Activated CD4-positive, CD25-positive, alpha-beta regulatory T cell treated with anti-CD3 and anti-CD28 coated beads, Interleukin-2, amount 50 U/mL, for 16 hours (primary cell): Measurements from ENCODE around the gene RDH14.

Experiments
- DNase-seq: peaks from one replicate; pipeline ENCODE4 v3.0.0-alpha.2; 2020; ENCODE audit warnings: low read depth, low spot score

Gene RDH14

GRCh38 chr2:18560031-18560796 lies at the start of gene RDH14:
Gene RDH14 (minus strand): TSS chr2:18560653. CDS start chr2:18560572, 81 bp downstream.
- DNase-seq, result peak; percentile 83

GRCh38 chr2:18610090-18610489 lies 49.6 kb upstream of the RDH14 start:
- DNase-seq, result no peak

- DNase-seq, result no peak
Observed at GRCh38 chr2:18605115-18605514, 44.7 kb upstream of the RDH14 start.

GRCh38 chr2:18604531-18604885 lies 44.1 kb upstream of the RDH14 start:
- DNase-seq, result no peak

GRCh38 chr2:18603854-18604530 lies 43.5 kb upstream of the RDH14 start:
- DNase-seq, result no peak

- DNase-seq, result no peak
Observed at GRCh38 chr2:18602298-18602697, 41.8 kb upstream of the RDH14 start.

GRCh38 chr2:18600255-18600613 lies 39.8 kb upstream of the RDH14 start:
- no peak for DNase-seq

- no peak for DNase-seq
Observed at GRCh38 chr2:18599509-18600254, 39.2 kb upstream of the RDH14 start.

GRCh38 chr2:18598848-18599484 lies 38.5 kb upstream of the RDH14 start:
- DNase-seq, result no peak

- no peak for DNase-seq
Observed at GRCh38 chr2:18597618-18598017, 37.2 kb upstream of the RDH14 start.

GRCh38 chr2:18596993-18597392 lies 36.5 kb upstream of the RDH14 start:
- no peak for DNase-seq

- DNase-seq, result no peak
Observed at GRCh38 chr2:18593496-18593895, 33.0 kb upstream of the RDH14 start.

- DNase-seq, result no peak
Observed at GRCh38 chr2:18592372-18592771, 31.9 kb upstream of the RDH14 start.

- no peak for DNase-seq
Observed at GRCh38 chr2:18589354-18589753, 28.9 kb upstream of the RDH14 start, which contains the start of gene NT5C1B. Gene NT5C1B (minus strand): TSS chr2:18589569. CDS start chr2:18589468, 101 bp downstream.

GRCh38 chr2:18588802-18589201 lies 28.3 kb upstream of the RDH14 start:
- DNase-seq, result no peak

- DNase-seq, result no peak
Observed at GRCh38 chr2:18588049-18588448, 27.6 kb upstream of the RDH14 start.

GRCh38 chr2:18585526-18585925 lies 25.1 kb upstream of the RDH14 start:
- no peak for DNase-seq

GRCh38 chr2:18584608-18584954 lies 24.1 kb upstream of the RDH14 start:
- no peak for DNase-seq

GRCh38 chr2:18583905-18584607 lies 23.6 kb upstream of the RDH14 start:
- DNase-seq, result no peak

- no peak for DNase-seq
Observed at GRCh38 chr2:18580606-18581005, 20.2 kb upstream of the RDH14 start.

GRCh38 chr2:18578033-18578432 lies 17.6 kb upstream of the RDH14 start:
- DNase-seq, result no peak
